Astrocyte (in vitro differentiated cells and primary cell): ENCODE data around the gene ITCH. TPM values are rescaled to one million over a fixed set of nuclear protein-coding genes. Genes with fewer than 3 reads are reported as not detected.

Source experiments
- DNase-seq: peaks from one replicate; pipeline ENCODE4 v3.0.0-alpha.2; 2010; ENCODE audit warnings: low read depth
- FAIRE-seq: peaks from 2 replicates; lab custom pipeline; 2011; peaks lifted over from hg19 to GRCh38; lab: Jason Lieb, UNC
- H2AFZ ChIP-seq: 2 replicates; pipeline ENCODE4 v1.6.0; 2012; ENCODE audit warnings: low read depth, low read length, inconsistent platforms
- H3K27ac ChIP-seq: 2 replicates; pipeline ENCODE4 v1.5.1; 2011; ENCODE audit warnings: low read depth, low read length, inconsistent platforms
- H3K27me3 ChIP-seq: 2 replicates; pipeline ENCODE4 v1.6.0; 2011; ENCODE audit warnings: low read length, inconsistent platforms; ENCODE audit not compliant: insufficient read depth
- H3K36me3 ChIP-seq: 2 replicates; pipeline ENCODE4 v1.5.1; 2011; ENCODE audit warnings: low read length, inconsistent platforms; ENCODE audit not compliant: insufficient read depth
- H3K4me1 ChIP-seq: 2 replicates; pipeline ENCODE4 v1.5.1; 2011; ENCODE audit warnings: low read length, inconsistent platforms; ENCODE audit not compliant: insufficient read depth
- H3K4me2 ChIP-seq: 2 replicates; pipeline ENCODE4 v1.6.0; 2012; ENCODE audit warnings: low read length, inconsistent platforms
- H3K4me3 ChIP-seq: 2 replicates; pipeline ENCODE4 v1.5.1; 2011; ENCODE audit warnings: low read depth, mild to moderate bottlenecking, low read length, inconsistent platforms; ENCODE audit not compliant: insufficient read depth
- H3K79me2 ChIP-seq: 2 replicates; pipeline ENCODE4 v1.6.0; 2012; ENCODE audit warnings: mild to moderate bottlenecking, low read length, inconsistent platforms; ENCODE audit not compliant: insufficient read depth
- H3K9ac ChIP-seq: 2 replicates; pipeline ENCODE4 v1.6.0; 2012; ENCODE audit warnings: mild to moderate bottlenecking, low read length, inconsistent platforms
- H3K9me3 ChIP-seq: 2 replicates; pipeline ENCODE4 v1.5.1; 2012; ENCODE audit warnings: low read depth, mild to moderate bottlenecking, low read length, inconsistent platforms; ENCODE audit not compliant: insufficient read depth
- H4K20me1 ChIP-seq: 2 replicates; pipeline ENCODE4 v1.6.0; 2012; ENCODE audit warnings: low read length, inconsistent platforms; ENCODE audit not compliant: insufficient read depth
- H3K27ac Mint-ChIP-seq: one replicate; pipeline ENCODE4 v1.8.0; 2021; ENCODE audit warnings: mild to moderate bottlenecking, mixed read lengths; ENCODE audit not compliant: unreplicated experiment
- H3K27me3 Mint-ChIP-seq: one replicate; pipeline ENCODE4 v1.8.0; 2021; ENCODE audit warnings: low read depth, mixed read lengths; ENCODE audit not compliant: unreplicated experiment
- H3K36me3 Mint-ChIP-seq: one replicate; pipeline ENCODE4 v1.8.0; 2021; ENCODE audit warnings: low read depth, mixed read lengths; ENCODE audit not compliant: unreplicated experiment
- H3K4me1 Mint-ChIP-seq: one replicate; pipeline ENCODE4 v1.8.0; 2021; ENCODE audit warnings: low read depth, mixed read lengths; ENCODE audit not compliant: unreplicated experiment
- H3K4me3 Mint-ChIP-seq: one replicate; pipeline ENCODE4 v1.8.0; 2021; ENCODE audit warnings: mild to moderate bottlenecking, moderate library complexity, mixed read lengths; ENCODE audit not compliant: unreplicated experiment
- H3K9me3 Mint-ChIP-seq: one replicate; pipeline ENCODE4 v1.8.0; 2021; ENCODE audit warnings: mild to moderate bottlenecking, mixed read lengths; ENCODE audit not compliant: unreplicated experiment
- CTCF ChIP-seq: IDR thresholded peaks from 2 replicates; pipeline ENCODE4 v1.5.1; 2011; ENCODE audit warnings: low read depth, mild to moderate bottlenecking, inconsistent platforms, low read length, moderate library complexity; ENCODE audit not compliant: insufficient read depth
- EZH2 ChIP-seq: IDR thresholded peaks from 2 replicates; pipeline ENCODE4 v1.6.1; 2012; ENCODE audit warnings: mild to moderate bottlenecking, low read length, inconsistent platforms; ENCODE audit not compliant: insufficient read depth
- total RNA-seq: library from RNA; stranded (reverse); gene quantifications from 2 replicates; pipeline ENCODE4 v1.2.1, GENCODE V29; 2021

The ITCH gene
- total RNA-seq, 1 donor from 2014 or later = 79.0 TPM

DNA sequence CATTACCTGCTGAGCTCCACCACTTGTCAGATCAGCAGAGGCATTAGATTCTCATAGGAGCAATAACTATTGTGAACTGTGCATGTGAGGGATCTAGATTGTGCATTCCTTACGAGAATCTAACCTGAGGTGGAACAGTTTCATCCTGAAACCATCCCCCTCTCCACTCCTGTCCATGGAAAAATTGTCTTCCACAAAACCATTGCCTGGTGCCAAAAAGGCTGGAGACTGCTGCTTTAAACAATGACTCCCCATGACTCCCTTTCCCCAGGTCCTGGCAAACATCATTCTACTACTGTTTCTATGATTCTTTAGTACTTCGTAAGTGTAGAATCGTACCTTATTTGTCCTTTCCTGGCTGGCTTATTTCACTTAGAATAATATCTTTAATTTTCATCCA lies 143.4 kb downstream of the ITCH start:
- Mint-ChIP-seq H3K4me3 (no peak overlapping the region), H3K27ac (no peak overlapping the region), H3K36me3 (peaks cover 24% of the 10 kb centered on the region), H3K4me1 (peaks cover 5% of the 10 kb centered on the region), H3K9me3 (no peaks in the 10 kb centered on the region), H3K27me3 (no peaks in the 10 kb centered on the region)
- Histone ChIP-seq H3K4me3 (no peak overlapping the region), H3K27me3 (no peaks in the 10 kb centered on the region), H4K20me1 (peaks cover 15% of the 10 kb centered on the region), H3K4me1 (no peaks in the 10 kb centered on the region), H3K36me3 (peaks cover 46% of the 10 kb centered on the region), H3K9ac (no peak overlapping the region), H3K27ac (no peak overlapping the region), H3K4me2 (no peak overlapping the region), H3K79me2 (peaks cover 6% of the 10 kb centered on the region), H2AFZ (no peak overlapping the region), H3K9me3 (no peaks in the 10 kb centered on the region)
- DNase-seq (no peak), FAIRE-seq (no peak)
- no peak for TF ChIP-seq CTCF
- TF ChIP-seq EZH2 = no peak

DNA sequence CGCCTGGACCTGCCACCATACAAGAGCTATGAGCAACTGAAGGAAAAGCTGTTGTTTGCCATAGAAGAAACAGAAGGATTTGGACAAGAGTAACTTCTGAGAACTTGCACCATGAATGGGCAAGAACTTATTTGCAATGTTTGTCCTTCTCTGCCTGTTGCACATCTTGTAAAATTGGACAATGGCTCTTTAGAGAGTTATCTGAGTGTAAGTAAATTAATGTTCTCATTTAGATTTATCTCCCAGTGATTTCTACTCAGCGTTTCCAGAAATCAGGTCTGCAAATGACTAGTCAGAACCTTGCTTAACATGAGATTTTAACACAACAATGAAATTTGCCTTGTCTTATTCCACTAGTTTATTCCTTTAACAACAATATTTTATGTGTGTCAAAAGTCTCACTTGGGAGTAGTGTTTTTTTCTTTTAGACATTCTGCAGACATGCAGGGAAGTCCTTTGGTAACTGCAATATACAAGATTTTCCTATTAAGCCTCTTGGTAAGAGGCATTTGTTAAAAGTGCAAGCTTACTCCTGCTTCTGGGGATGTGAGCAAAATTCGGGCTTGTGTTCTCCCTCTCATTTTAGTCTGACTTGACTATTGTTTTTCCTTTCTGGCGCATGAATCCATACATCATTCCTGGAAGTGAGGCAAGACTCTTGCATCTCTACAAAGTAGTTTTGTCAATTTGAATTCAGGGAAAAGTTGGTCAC lies 144.8 kb downstream of the ITCH start:
- Histone ChIP-seq H3K36me3 (peaks cover 41% of the 10 kb centered on the region), H3K4me2 (no peak overlapping the region), H3K4me1 (no peaks in the 10 kb centered on the region), H3K27ac (no peak overlapping the region), H3K4me3 (no peak overlapping the region), H2AFZ (no peak overlapping the region), H3K9me3 (no peaks in the 10 kb centered on the region), H4K20me1 (peaks cover 15% of the 10 kb centered on the region), H3K27me3 (no peaks in the 10 kb centered on the region), H3K9ac (no peak overlapping the region), H3K79me2 (peaks cover 2% of the 10 kb centered on the region)
- Mint-ChIP-seq H3K27me3 (no peaks in the 10 kb centered on the region), H3K9me3 (no peaks in the 10 kb centered on the region), H3K4me1 (peaks cover 5% of the 10 kb centered on the region), H3K27ac (no peak overlapping the region), H3K36me3 (peaks cover 18% of the 10 kb centered on the region), H3K4me3 (no peak overlapping the region)
- FAIRE-seq (no peak), DNase-seq (no peak)
- TF ChIP-seq EZH2 = no peak
- no peak for TF ChIP-seq CTCF

GRCh38 chr20:34510575-34510974 lies 147.5 kb downstream of the ITCH start:
- Histone ChIP-seq H3K9me3 (no peaks in the 10 kb centered on the region), H3K4me3 (no peak overlapping the region), H3K9ac (no peak overlapping the region), H3K27ac (no peak overlapping the region), H3K36me3 (peaks cover 34% of the 10 kb centered on the region), H2AFZ (no peak overlapping the region), H3K4me1 (peaks cover 10% of the 10 kb centered on the region), H3K27me3 (no peaks in the 10 kb centered on the region), H4K20me1 (peaks cover 19% of the 10 kb centered on the region), H3K79me2 (no peaks in the 10 kb centered on the region), H3K4me2 (no peak overlapping the region)
- no peak overlapping the region for H3K27ac Mint-ChIP-seq
- H3K4me1 Mint-ChIP-seq = peaks cover 8% of the 10 kb centered on the region
- FAIRE-seq = no peak
- H3K27me3 Mint-ChIP-seq = no peaks in the 10 kb centered on the region
- TF ChIP-seq CTCF (no peak), EZH2 (no peak)
- peaks cover 13% of the 10 kb centered on the region for H3K36me3 Mint-ChIP-seq
- H3K9me3 Mint-ChIP-seq = no peaks in the 10 kb centered on the region
- no peak for DNase-seq
- no peak overlapping the region for H3K4me3 Mint-ChIP-seq
